Keratinocyte (primary cell): ENCODE results near the gene TRAPPC3L. TPM values are rescaled to one million over a fixed set of nuclear protein-coding genes. Genes with fewer than 3 reads are reported as not detected.

Experiments
- DNase-seq: peaks from one replicate; pipeline ENCODE4 v3.0.0-alpha.2; 2011; ENCODE audit warnings: low read depth, missing footprints, low spot score
- FAIRE-seq: peaks from 2 replicates; lab custom pipeline; 2011; peaks lifted over from hg19 to GRCh38; lab: Jason Lieb, UNC
- H2AFZ ChIP-seq: 2 replicates; pipeline ENCODE4 v1.6.0; 2012; ENCODE audit warnings: low read length, control low read depth, inconsistent platforms; ENCODE audit not compliant: control insufficient read depth
- H3K27ac ChIP-seq: 2 replicates; pipeline ENCODE4 v1.5.1; 2011; ENCODE audit warnings: low read length; ENCODE audit not compliant: control insufficient read depth, insufficient read depth
- H3K27me3 ChIP-seq: 3 replicates; pipeline ENCODE4 v1.6.0; 2011; ENCODE audit warnings: low read length; ENCODE audit not compliant: control insufficient read depth, insufficient read depth; ENCODE audit errors: extremely low read depth
- H3K36me3 ChIP-seq, 2 experiments: 2 replicates in 1 of 2; 3 replicates in 1 of 2; pipeline ENCODE4 v1.5.1; 2011; ENCODE audit warnings: low read length in 2 of 2, mild to moderate bottlenecking in 1 of 2; ENCODE audit not compliant: control insufficient read depth in 2 of 2, insufficient read depth in 2 of 2; ENCODE audit errors: extremely low read depth in 1 of 2
- H3K4me1 ChIP-seq: 3 replicates; pipeline ENCODE4 v1.5.1; 2011; ENCODE audit warnings: low read length; ENCODE audit not compliant: control insufficient read depth, insufficient read depth; ENCODE audit errors: extremely low read depth
- H3K4me2 ChIP-seq: 3 replicates; pipeline ENCODE4 v1.6.0; 2011; ENCODE audit warnings: low read depth, low read length; ENCODE audit not compliant: control insufficient read depth, insufficient read depth; ENCODE audit errors: extremely low read depth
- H3K4me3 ChIP-seq, 3 experiments: fragments of 200-600 bp in 1 of 3; sonication (generic) in 1 of 3; 2 replicates in 2 of 3; 3 replicates in 1 of 3; pipeline ENCODE4 v1.5.1; 2011 to 2016; ENCODE audit warnings: low read length in 3 of 3, mild to moderate bottlenecking in 3 of 3, control low read depth in 2 of 3, inconsistent platforms in 1 of 3, low read depth in 1 of 3, mixed read lengths in 1 of 3, mixed run types in 1 of 3, moderate library complexity in 1 of 3; ENCODE audit not compliant: control insufficient read depth in 2 of 3, insufficient read depth in 2 of 3; ENCODE audit errors: extremely low read depth in 1 of 3
- H3K79me2 ChIP-seq: 2 replicates; pipeline ENCODE4 v1.6.0; 2012; ENCODE audit warnings: low read length; ENCODE audit not compliant: control insufficient read depth, insufficient read depth
- H3K9ac ChIP-seq: 3 replicates; pipeline ENCODE4 v1.6.0; 2011; ENCODE audit warnings: low read length; ENCODE audit not compliant: control insufficient read depth, insufficient read depth; ENCODE audit errors: extremely low read depth
- H3K9me1 ChIP-seq: 3 replicates; pipeline ENCODE4 v1.6.0; 2011; ENCODE audit warnings: low read length; ENCODE audit not compliant: control insufficient read depth, insufficient read depth; ENCODE audit errors: extremely low read depth
- H3K9me3 ChIP-seq: 2 replicates; pipeline ENCODE4 v1.5.1; 2012; ENCODE audit warnings: low read depth, low read length; ENCODE audit not compliant: control insufficient read depth
- H4K20me1 ChIP-seq: 3 replicates; pipeline ENCODE4 v1.6.0; 2011; ENCODE audit warnings: low read length; ENCODE audit not compliant: control insufficient read depth, insufficient read depth; ENCODE audit errors: extremely low read depth
- CTCF ChIP-seq, 3 experiments: IDR thresholded peaks in 1 of 3; conservative IDR thresholded peaks in 1 of 3; optimal IDR thresholded peaks in 1 of 3; 2 replicates in 2 of 3; 3 replicates in 1 of 3; pipeline versions ENCODE3 to v1.5.1; 2011; ENCODE audit warnings: low read length in 3 of 3, mild to moderate bottlenecking in 3 of 3, moderate library complexity in 2 of 3, control low read depth in 1 of 3, inconsistent platforms in 1 of 3; ENCODE audit not compliant: insufficient read depth in 2 of 3; ENCODE audit errors: extremely low read depth in 1 of 3
- EZH2 ChIP-seq: IDR thresholded peaks from one replicate; pipeline ENCODE4 v1.6.1; 2012; ENCODE audit warnings: inconsistent platforms, mild to moderate bottlenecking, low read length, moderate library complexity
- dilution Hi-C: fragments of 300-500 bp; cut with MboI; formaldehyde crosslinking; loops from one replicate; pipeline ENCODE4 v1.7.0; 2020; ENCODE audit warnings: low sequenced_read_pairs; ENCODE audit not compliant: extremely low pct_ligation_motif_present
- polyA plus RNA-seq, 5 experiments: library from polyadenylated mRNA; depleted of rRNA in 3 of 5; stranded (reverse) in 3 of 5; stranded (forward) in 1 of 5; unstranded in 1 of 5; fragments of >200 nt; gene quantifications; 1 replicate in 1 of 5; 2 replicates in 3 of 5; 3 replicates in 1 of 5; pipeline versions ENCODE4 v1.2.1 to v1.2.3, GENCODE V29; 2011 to 2012; ENCODE audit warnings: missing spikeins in 2 of 5, low read depth in 1 of 5, low replicate concordance in 1 of 5

The TRAPPC3L gene
- polyA plus RNA-seq, 1 donor (not counting 4 experiments of a cell fraction or from before 2014, with no cell fraction given): 0.31 TPM

GRCh38 chr6:116528780-116529179, 16.7 kb downstream of the TRAPPC3L start:
- H3K9me3 ChIP-seq: no peaks in the 10 kb centered on the region
- H2AFZ ChIP-seq: no peak overlapping the region
- no peaks in the 10 kb centered on the region for H3K9me1 ChIP-seq
- DNase-seq (no peak), FAIRE-seq (peak; percentile 20)
- no peaks in the 10 kb centered on the region for H4K20me1 ChIP-seq
- dilution Hi-C loops: no loop called here
- H3K4me3 ChIP-seq: no peak overlapping the region
- TF ChIP-seq EZH2 (no peak), CTCF (optimal IDR thresholded peaks at IDR 0.05 in 1 of 3, IDR thresholded peaks at IDR 0.05 in 1 of 3, conservative IDR thresholded peaks at IDR 0.05 in 1 of 3; ENCODE audit: extremely low read depth in 1 of 3, insufficient read depth in 2 of 3, low read length in 3 of 3) (no peak)
- no peaks in the 10 kb centered on the region for H3K79me2 ChIP-seq
- H3K27me3 ChIP-seq: no peaks in the 10 kb centered on the region
- H3K27ac ChIP-seq: no peak overlapping the region
- H3K4me1 ChIP-seq: peaks cover 15% of the 10 kb centered on the region
- no peaks in the 10 kb centered on the region for H3K36me3 ChIP-seq
- no peak overlapping the region for H3K9ac ChIP-seq
- peak overlapping the region; percentile 11 for H3K4me2 ChIP-seq

GRCh38 chr6:116528133-116528532, 17.4 kb downstream of the TRAPPC3L start:
- DNase-seq (no peak), FAIRE-seq (no peak)
- TF ChIP-seq CTCF (optimal IDR thresholded peaks at IDR 0.05 in 1 of 3, IDR thresholded peaks at IDR 0.05 in 1 of 3, conservative IDR thresholded peaks at IDR 0.05 in 1 of 3; ENCODE audit: extremely low read depth in 1 of 3, insufficient read depth in 2 of 3, low read length in 3 of 3) (no peak), EZH2 (no peak)
- H3K79me2 ChIP-seq: no peaks in the 10 kb centered on the region
- H3K27me3 ChIP-seq: no peaks in the 10 kb centered on the region
- dilution Hi-C loops: no loop called here
- H3K9ac ChIP-seq: no peak overlapping the region
- no peak overlapping the region for H3K4me3 ChIP-seq
- peak overlapping the region; percentile 19 for H3K4me2 ChIP-seq
- H4K20me1 ChIP-seq: no peaks in the 10 kb centered on the region
- H3K9me1 ChIP-seq: no peaks in the 10 kb centered on the region
- H3K27ac ChIP-seq: no peak overlapping the region
- H2AFZ ChIP-seq: no peak overlapping the region
- H3K9me3 ChIP-seq: no peaks in the 10 kb centered on the region
- peaks cover 15% of the 10 kb centered on the region for H3K4me1 ChIP-seq
- H3K36me3 ChIP-seq: no peaks in the 10 kb centered on the region
